Posterior vena cava (tissue), 2 donors: ENCODE results near the gene CENPF. TPM values are rescaled to one million over a fixed set of nuclear protein-coding genes. Genes with fewer than 3 reads are reported as not detected.

Experiments
- DNase-seq: peaks from one replicate; pipeline ENCODE4 v3.0.0-alpha.2; 2020; ENCODE audit warnings: low spot score
- intact Hi-C, 2 donors: fragments of 100-400 bp; cut with DNase I; formaldehyde crosslinking; loops; one replicate each; pipeline versions ENCODE4 v1.14.1 to v1.14.2; 2022 to 2023
- total RNA-seq, 2 donors: library from RNA; stranded (reverse); fragmentation: NEBNext Ultra II Directional; extraction: Animal tissue kit (Norgen Biotek cat#: 25700); gene quantifications; one replicate each; pipeline ENCODE4 v1.2.1, GENCODE V29; 2021
- donor health status: DM: yes; HTN: yes; CAD: no.
- donor health status: DM: yes; HTN: yes; CAD: no.

The CENPF gene
- total RNA-seq, 2 donors from 2014 or later = 0.52 to 1.3 TPM

DNA sequence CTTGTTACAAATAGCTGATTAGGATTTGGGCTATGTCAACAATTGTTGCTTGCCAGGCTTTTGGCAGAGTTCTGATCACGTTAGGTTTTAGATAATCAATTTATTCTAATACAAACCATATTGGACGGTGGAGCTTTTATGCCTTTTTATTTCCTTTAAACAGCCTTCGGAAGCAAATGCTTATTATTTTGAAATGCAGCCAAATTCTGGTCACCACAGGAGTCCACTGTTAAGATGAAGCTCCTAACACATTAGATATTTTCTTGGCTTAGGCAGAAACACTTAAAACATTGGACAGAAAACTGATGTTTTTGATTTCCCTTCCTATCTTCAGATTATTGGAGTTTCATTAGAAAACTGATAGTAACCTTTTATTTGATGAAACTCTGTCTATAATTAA is 82.9 kb downstream of the CENPF start:
- no peak for DNase-seq
- intact Hi-C loops = no loop called here

DNA sequence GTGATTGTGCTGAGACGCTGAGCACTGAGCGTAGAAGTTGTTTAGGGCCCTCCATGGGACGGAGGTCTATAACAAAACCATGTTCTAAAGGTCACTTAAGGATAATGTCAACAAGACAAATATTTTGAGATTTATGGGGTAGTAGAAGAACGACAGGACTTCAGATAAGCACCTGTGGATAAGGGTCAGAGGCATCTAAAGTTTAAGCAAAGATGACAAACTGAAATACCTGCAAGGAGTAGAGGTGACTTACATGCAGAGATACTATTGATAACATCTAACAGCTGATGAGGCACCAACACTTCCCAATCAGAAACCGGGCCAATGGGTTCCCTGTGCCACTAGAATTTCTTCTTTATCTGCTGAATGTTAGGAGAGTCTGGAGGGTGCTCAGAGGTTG is 83.5 kb downstream of the CENPF start:
- intact Hi-C loops = no loop called here
- no peak for DNase-seq

GRCh38 chr1:214688891-214689290 is 85.9 kb downstream of the CENPF start:
- no peak for DNase-seq
- intact Hi-C loops = no loop called here

- intact Hi-C loops = no loop called here
- no peak for DNase-seq
These were observed 91.8 kb downstream of the CENPF start for GRCh38 chr1:214694769-214695168.

GRCh38 chr1:214698559-214698958 is 95.6 kb downstream of the CENPF start:
- intact Hi-C loops = no loop called here
- DNase-seq = no peak

- intact Hi-C loops = no loop called here
These were observed 97.4 kb downstream of the CENPF start for GRCh38 chr1:214700437-214700836.

DNA sequence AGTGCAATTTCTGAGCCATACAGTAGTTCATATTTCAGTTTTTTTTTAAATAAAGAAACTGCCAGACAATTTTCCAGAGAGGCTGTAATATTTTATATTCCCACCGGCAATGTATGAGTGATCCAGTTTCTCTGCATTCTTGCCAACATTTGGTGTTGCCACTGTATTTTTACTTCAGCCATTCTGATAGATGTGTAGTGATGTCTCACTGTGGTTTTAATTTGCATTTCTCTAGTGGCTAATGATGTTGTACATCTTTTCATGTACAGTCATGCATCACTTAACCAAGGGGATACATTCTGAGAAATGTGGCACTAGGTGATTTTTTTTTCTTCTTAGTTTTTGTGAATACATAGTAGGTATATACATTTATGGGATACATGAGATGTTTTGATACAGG is 99.6 kb downstream of the CENPF start:
- intact Hi-C loops = no loop called here
- no peak for DNase-seq

More at GRCh38 chr1:214700437-214700836, 97.4 kb downstream of the CENPF start:
- DNase-seq = no peak

DNA sequence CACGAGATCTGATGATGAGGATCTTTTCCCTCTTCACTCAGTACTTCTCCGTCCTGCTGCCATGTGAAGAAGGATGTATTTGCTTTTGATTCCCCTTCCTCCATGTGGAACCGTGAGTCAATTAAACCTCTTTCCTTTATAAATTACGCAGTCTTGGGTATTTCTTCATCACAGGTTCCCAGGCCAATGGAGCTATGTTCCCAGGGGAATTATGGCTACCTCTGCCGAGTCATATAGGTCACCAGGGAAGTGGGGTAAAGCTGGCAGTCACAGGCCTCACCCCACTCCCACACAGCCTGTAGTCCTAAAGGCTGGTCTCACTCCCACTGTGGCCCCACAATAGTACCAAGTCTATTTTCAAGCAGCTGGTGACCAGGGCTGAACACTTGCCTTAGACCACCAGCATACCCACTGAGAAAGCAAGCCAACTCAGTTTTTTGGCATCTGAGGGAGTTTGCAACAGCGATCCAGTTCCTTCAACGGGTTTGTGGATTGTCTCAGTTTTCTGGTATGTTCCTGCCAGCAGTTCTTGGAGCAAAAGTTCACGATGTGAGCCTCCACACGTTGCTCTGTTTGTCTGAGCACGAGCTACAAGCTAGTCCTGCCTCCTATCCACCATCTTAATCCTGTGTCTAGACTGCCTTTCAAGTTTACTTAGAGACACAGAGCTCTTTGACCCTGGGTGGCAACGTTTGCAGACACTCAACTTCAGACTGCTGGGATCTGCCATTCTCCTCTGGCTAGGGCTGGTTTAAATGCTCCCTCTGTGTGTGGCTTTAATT is 104.5 kb downstream of the CENPF start:
- DNase-seq = no peak
- intact Hi-C loops = no loop called here

DNA sequence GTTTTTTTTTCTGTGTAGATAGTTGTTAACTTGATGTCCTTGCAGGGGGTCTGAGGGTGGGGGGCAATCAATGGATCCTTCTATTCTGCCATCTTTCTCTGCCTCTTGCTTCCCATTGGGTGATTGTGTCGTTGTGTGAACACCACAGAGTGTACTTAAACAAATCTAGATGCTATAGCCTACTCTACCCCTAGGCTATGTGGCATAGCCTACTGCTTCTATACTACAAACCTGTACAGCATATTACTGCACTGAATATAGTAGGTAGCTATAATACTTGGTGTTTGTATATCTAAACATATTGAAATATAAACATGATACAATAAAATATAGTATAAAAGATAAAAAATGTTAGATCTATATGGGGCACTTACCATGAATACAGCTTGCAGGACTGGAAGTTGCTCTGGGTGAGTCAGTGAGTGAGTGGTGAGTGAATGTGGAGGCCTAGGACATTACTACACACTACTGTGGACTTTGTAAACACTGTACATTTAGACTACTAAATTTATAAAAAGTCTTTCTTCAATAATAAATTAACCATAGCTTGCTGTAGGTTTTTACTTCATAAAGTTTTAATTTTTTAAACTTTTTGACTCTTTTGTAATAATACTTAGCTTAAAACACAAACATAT is 105.4 kb downstream of the CENPF start:
- intact Hi-C loops = no loop called here
- no peak for DNase-seq

DNA sequence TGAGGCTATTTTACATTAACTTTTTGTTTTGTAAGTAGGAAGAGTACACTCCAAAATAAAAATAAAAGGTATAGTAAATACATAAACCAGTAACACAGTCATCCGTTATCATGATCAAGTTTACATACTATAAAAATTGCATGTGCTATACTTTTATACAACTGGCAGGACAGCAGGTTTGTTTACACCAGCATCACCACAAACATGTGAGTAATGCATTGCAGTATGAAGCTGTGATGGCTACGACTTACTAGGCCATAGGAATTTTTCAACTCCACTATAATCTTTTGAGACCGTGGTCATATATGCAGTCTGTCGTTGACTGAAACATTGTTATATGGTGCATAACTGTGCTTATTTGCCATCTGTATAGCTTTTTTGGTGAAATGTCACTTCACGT is 106.2 kb downstream of the CENPF start:
- intact Hi-C loops = no loop called here
- no peak for DNase-seq

- DNase-seq = no peak
- intact Hi-C loops = no loop called here
These were observed 109.7 kb downstream of the CENPF start for GRCh38 chr1:214712737-214713136.

Other genes with a start within 250 kb of the CENPF start
- 10 to 100 TPM; 36.9 to 51.5 TPM for gene PTPN14, start 51.6 kb upstream of the CENPF start, total RNA-seq